Neural crest cell (in vitro differentiated cells): ENCODE data around the gene SORCS2. TPM values are rescaled to one million over a fixed set of nuclear protein-coding genes. Genes with fewer than 3 reads are reported as not detected.

ENCODE experiments used
- DNase-seq: peaks from one replicate; pipeline ENCODE4 v3.0.0; 2021; ENCODE audit warnings: low read depth, mixed read lengths, low spot score
- H3K27ac Mint-ChIP-seq: one replicate; pipeline ENCODE4 v1.8.0; 2021; ENCODE audit warnings: mild to moderate bottlenecking, mixed read lengths; ENCODE audit not compliant: unreplicated experiment
- H3K27me3 Mint-ChIP-seq: 2 replicates; pipeline ENCODE4 v1.8.0; 2021; ENCODE audit warnings: low read depth, mild to moderate bottlenecking, mixed read lengths
- H3K36me3 Mint-ChIP-seq: 2 replicates; pipeline ENCODE4 v1.8.0; 2021; ENCODE audit warnings: low read depth, mild to moderate bottlenecking, mixed read lengths
- H3K4me1 Mint-ChIP-seq: 2 replicates; pipeline ENCODE4 v1.8.0; 2021; ENCODE audit warnings: mixed read lengths
- H3K4me3 Mint-ChIP-seq: one replicate; pipeline ENCODE4 v1.8.0; 2021; ENCODE audit warnings: mild to moderate bottlenecking, mixed read lengths
- H3K9me3 Mint-ChIP-seq: 2 replicates; pipeline ENCODE4 v1.8.0; 2021; ENCODE audit warnings: mixed read lengths
- total RNA-seq: library from RNA; stranded (reverse); gene quantifications from 2 replicates; pipeline ENCODE4 v1.2.1, GENCODE V29; 2021
- TF ChIP-seq, protein P1 (sequence below): fragments of 200-600 bp; sonication (generic); conservative IDR thresholded peaks from 2 replicates; pipeline ENCODE4 v1.5.0; 2021; ENCODE audit warnings: antibody characterized with exemption, mild to moderate bottlenecking

Gene SORCS2
- total RNA-seq, 1 donor from 2014 or later: 1.1 TPM

DNA sequence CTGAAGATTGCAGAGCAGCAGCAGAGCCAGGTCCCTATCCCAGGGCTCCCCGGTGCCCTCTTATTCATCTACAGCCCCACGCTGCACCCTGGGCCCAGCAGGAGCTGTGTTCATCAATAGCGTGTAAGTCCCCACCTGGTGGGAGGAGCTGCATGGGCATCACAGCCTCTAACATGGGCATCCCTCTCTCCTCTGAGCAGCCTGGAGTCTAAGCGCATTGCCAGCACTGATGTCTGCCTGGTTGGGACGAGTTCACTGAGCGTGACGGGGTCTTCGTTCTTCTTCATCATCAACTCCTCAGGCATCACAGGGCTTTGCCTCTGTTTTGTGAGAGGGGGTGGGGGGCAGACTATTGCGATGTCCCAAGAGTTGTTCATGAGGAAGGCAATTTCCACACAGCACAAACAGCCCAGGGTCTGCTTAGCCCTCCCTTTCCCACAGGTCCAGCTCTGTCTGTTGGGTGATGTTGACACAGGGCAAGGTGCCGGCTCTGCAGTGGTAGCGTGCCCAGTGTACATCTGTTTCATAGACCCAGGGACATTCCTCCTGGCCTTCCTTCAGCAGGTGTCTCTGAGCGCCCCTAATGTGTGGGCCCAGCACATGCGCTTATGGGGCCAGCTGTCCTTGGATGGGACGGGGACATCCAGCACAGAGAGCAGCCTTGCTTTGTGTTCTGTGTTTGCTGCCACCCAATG lies 85.9 kb downstream of the SORCS2 start:
- Mint-ChIP-seq H3K27ac (no peak overlapping the region), H3K27me3 (peaks cover 2% of the 10 kb centered on the region), H3K4me3 (no peak overlapping the region), H3K4me1 (peaks cover 35% of the 10 kb centered on the region), H3K36me3 (no peaks in the 10 kb centered on the region), H3K9me3 (no peaks in the 10 kb centered on the region)
- TF ChIP-seq, protein P1, sequence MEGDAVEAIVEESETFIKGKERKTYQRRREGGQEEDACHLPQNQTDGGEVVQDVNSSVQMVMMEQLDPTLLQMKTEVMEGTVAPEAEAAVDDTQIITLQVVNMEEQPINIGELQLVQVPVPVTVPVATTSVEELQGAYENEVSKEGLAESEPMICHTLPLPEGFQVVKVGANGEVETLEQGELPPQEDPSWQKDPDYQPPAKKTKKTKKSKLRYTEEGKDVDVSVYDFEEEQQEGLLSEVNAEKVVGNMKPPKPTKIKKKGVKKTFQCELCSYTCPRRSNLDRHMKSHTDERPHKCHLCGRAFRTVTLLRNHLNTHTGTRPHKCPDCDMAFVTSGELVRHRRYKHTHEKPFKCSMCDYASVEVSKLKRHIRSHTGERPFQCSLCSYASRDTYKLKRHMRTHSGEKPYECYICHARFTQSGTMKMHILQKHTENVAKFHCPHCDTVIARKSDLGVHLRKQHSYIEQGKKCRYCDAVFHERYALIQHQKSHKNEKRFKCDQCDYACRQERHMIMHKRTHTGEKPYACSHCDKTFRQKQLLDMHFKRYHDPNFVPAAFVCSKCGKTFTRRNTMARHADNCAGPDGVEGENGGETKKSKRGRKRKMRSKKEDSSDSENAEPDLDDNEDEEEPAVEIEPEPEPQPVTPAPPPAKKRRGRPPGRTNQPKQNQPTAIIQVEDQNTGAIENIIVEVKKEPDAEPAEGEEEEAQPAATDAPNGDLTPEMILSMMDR: no peak
- no peak for DNase-seq

DNA sequence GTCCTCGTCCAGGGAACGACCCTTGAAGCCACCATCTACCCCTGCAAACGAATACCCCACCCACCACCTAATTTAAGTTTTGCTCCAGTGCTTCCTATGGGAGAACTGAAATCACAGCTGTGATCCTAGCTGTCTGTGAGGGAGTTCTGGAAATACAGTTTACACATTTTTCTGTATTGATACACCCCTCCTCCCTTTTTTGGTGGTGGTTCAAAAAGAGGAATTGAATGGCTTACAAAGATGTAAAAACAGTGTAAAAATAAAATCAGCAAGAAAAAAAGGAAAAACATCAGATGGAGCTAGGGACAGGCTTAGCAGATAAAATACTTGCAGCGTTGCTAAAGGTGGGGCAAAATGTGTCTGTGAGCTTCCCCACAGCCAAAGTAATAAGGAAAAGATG lies 86.6 kb downstream of the SORCS2 start:
- Mint-ChIP-seq H3K36me3 (no peaks in the 10 kb centered on the region), H3K27ac (no peak overlapping the region), H3K4me3 (no peak overlapping the region), H3K9me3 (no peaks in the 10 kb centered on the region), H3K27me3 (peaks cover 2% of the 10 kb centered on the region), H3K4me1 (peaks cover 31% of the 10 kb centered on the region)
- DNase-seq: no peak
- TF ChIP-seq, protein P1: no peak

DNA sequence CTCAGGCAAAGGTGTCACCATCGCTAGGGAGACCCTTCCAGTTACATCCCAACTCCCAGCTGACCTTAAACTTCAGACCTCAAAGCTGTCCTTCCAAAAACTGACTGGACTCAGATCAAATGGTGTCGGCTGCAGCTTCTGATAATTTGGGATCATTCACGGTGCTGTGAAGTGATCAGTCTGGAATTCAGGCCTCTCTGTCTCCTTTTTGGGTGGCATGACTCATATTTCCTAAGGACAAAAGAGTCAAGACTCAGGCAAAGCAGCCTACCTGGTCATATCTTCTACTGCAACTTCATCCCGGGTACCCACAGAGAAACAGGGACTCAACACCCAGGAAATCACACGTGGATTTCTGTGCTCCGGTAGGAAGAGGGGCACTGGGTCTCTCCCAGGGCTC lies 87.6 kb downstream of the SORCS2 start:
- TF ChIP-seq, protein P1: no peak

DNA sequence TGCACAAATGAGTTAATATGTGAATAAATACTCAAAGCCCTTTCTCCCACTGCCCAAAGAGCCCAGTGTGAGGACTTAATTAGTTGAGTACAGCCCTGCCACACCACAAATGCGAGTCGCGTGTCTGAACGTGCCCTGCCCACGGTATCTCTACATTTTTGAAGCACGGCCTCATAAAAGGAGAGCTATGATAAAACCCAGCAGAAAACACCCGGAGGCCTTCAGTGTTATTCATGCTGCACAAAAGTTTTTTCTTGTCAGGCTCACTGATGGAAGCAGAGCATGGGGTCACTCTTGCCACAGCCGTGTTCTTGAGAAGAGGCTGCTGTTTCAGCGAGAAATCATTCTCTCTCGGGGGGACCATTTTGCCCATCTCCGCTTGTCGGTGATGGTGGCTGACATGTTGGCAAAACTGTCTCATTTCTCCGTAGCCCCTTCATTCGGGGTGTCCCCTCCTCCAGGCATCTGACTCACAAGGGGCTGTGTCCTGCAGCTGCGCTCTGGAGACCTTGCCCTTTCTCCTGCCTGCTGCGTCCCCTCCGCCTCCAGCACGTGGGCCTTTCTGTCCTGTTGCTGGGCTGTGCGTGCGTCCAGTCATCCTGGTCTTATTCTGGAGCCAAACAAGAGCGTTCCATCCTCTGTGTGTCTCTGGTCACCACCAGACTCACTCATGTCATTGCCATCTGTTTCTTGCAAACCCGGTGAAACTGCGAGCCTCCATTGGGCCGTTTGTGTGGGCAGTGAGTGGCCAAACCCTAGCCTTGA lies 88.8 kb downstream of the SORCS2 start:
- no peaks in the 10 kb centered on the region for H3K36me3 Mint-ChIP-seq
- no peaks in the 10 kb centered on the region for H3K9me3 Mint-ChIP-seq
- H3K27me3 Mint-ChIP-seq: peaks cover 2% of the 10 kb centered on the region
- peaks cover 24% of the 10 kb centered on the region for H3K4me1 Mint-ChIP-seq
- TF ChIP-seq, protein P1: no peak
- no peak overlapping the region for H3K4me3 Mint-ChIP-seq
- peak overlapping the region; percentile 10 for H3K27ac Mint-ChIP-seq
- DNase-seq: no peak

More for the DNA sequence above, 87.6 kb downstream of the SORCS2 start:
- DNase-seq: no peak
- no peak overlapping the region for H3K27ac Mint-ChIP-seq
- peaks cover 28% of the 10 kb centered on the region for H3K4me1 Mint-ChIP-seq
- no peaks in the 10 kb centered on the region for H3K36me3 Mint-ChIP-seq
- H3K27me3 Mint-ChIP-seq: peaks cover 2% of the 10 kb centered on the region
- no peaks in the 10 kb centered on the region for H3K9me3 Mint-ChIP-seq
- H3K4me3 Mint-ChIP-seq: no peak overlapping the region

DNA sequence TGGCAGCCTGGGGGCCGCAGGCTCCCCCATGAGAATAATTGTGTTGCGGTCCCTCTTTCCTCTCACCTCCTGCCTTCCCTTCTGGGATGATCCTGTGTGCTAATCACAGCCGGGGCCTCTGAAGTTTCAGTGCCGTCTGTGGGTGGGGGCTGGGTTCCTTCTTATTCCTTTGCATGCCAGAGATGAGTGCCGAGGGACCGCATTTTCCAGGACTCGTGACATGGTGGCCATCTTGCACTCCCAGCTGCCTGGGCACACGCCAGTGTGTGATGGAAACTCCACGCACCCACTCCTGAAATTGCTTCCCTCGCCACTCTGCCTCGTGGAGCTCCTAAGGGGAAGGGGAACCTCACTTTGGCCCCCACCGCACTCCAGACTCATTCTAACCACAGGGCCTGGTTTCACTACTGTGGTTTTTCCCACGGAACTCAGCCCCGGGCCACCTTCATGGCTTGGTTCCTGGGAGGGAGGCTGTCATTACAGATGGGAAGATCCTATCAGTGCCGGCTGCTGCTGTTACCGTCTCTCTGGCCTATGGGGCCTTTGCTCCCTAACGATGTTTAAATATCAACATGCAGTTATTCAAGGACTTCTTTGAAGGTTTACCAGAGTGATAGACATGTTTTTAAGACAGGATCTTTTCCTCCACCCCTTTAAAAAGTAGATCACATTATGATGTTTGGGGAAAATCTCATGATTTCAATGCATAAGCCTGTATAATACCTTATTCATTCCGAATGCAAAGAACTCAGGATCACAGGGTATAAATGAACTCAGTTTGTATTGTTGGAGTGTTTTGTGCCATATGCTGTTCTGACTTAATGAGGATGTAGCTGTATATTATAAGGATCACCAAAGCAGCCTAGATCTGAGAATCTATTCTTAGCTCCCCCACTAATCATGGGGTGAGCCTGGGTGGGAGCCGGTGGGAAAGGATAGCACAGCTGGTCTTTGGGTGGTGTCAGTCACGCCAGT lies 89.6 kb downstream of the SORCS2 start:
- TF ChIP-seq, protein P1: no peak
- H3K27me3 Mint-ChIP-seq: peaks cover 2% of the 10 kb centered on the region
- H3K36me3 Mint-ChIP-seq: no peaks in the 10 kb centered on the region
- no peak overlapping the region for H3K4me3 Mint-ChIP-seq
- H3K9me3 Mint-ChIP-seq: no peaks in the 10 kb centered on the region
- no peak for DNase-seq
- H3K27ac Mint-ChIP-seq: no peak overlapping the region
- H3K4me1 Mint-ChIP-seq: peaks cover 24% of the 10 kb centered on the region
